ENCODE measurements around the gene NAT8L. TPM values are rescaled to one million over a fixed set of nuclear protein-coding genes. Genes with fewer than 3 reads are reported as not detected.

The NAT8L gene
- total and polyA plus RNA-seq, 2 of the 13 experiments (the other 11 are each of a cell fraction or from before 2014, with no cell fraction given) = 2.2 to 3.3 TPM

GRCh38 chr4:2103127-2103842, 44.2 kb downstream of the NAT8L start:
- BruUV-seq (replicated peaks) = no TSS peak
- Histone ChIP-seq H3K9me3 (ENCODE audit: low read length) (peaks cover 23% of the 10 kb centered on the region), H3K4me2 (ENCODE audit: low read depth, low read length) (no peak overlapping the region), H3K27ac (ENCODE audit: extremely low read length, insufficient read depth, low read length) (no peak overlapping the region), H3K79me2 (ENCODE audit: insufficient read depth, low read length) (no peaks in the 10 kb centered on the region), H3K9ac (ENCODE audit: insufficient read depth, low read depth, low read length) (no peak overlapping the region), H2AFZ (ENCODE audit: low read length) (no peak overlapping the region), H3K36me3 (replicated peaks in 1 of 2; ENCODE audit: control insufficient read depth in 1 of 2, insufficient read depth in 2 of 2, low read length in 2 of 2) (no peaks in the 10 kb centered on the region), H3K4me1 (ENCODE audit: insufficient read depth, low read length) (no peaks in the 10 kb centered on the region), H3K27me3 (ENCODE audit: control insufficient read depth in 1 of 2, insufficient read depth in 2 of 2, low read length in 2 of 2) (peaks cover 0 to 13% of the 10 kb centered on the region in 2 experiments; a peak in 1 of 5 replicates), H4K20me1 (ENCODE audit: insufficient read depth, low read length) (no peaks in the 10 kb centered on the region), H3K4me3 (replicated peaks in 1 of 3; ENCODE audit: insufficient read depth in 1 of 3, low read depth in 2 of 3, low read length in 3 of 3) (no peak overlapping the region)
- ChIA-PET CTCF (ENCODE audit: low intra/inter-chr PET ratio, low total read pairs) (no interaction called here), POLR2A (no interaction called here)
- DNase-seq (ENCODE audit: low spot score) (no peak), FAIRE-seq (no peak), ATAC-seq (no peak)
- in situ Hi-C loops (cut with HindIII; ENCODE audit: extremely low pct_ligation_motif_present, low pct_unique_long_range_greater_than_20kb) = no loop called here
- intact Hi-C loops (cut with micrococcal nuclease; ENCODE audit: unreplicated experiment) = no loop called here
- 4% methylated on average over 5 of the region's 5 CpGs for WGBS (ENCODE audit: low lambda C conversion rate)
- TF ChIP-seq SALL1 (CRISPR knock-in tag; IDR thresholded peaks at IDR 0.05) (no peak), ZNF780A (CRISPR knock-in tag; IDR thresholded peaks at IDR 0.05) (no peak), ZNF558 (CRISPR knock-in tag; IDR thresholded peaks at IDR 0.05; ENCODE audit: borderline replicate concordance) (no peak), ZNF160 (CRISPR knock-in tag; IDR thresholded peaks at IDR 0.05) (peak; percentile 99)

DNA sequence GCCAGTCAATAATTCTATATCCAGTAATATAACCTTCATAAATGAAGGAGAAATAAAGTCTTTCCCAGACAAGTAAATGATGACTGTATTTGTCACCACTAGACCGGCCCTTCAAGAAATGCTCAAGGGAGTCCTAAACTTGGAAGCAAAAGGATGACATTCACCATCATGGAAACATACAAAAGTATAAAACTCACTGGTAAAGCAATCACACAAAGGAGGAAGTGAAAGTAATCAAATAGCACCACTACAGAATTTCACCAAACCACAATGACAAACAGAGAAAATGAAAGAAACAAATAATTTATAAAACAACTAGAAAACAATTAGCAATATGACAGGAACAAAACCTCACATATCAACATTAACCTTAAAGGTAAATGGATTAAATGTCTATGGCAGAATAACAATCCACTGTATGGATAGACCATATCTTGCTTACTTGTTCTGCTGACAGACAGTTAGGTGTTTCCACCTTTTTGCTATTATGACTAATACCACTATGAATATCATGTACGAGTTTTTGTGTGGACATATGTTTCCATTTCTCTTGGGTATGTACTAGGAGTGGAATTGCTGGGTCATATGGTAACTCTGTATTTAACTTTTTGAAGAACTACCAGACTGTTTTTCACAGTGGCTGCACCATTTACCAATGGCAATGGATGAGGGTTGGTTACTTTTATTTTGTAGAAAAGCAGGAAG, 44.9 kb downstream of the NAT8L start:
- H3K27ac ChIP-seq (ENCODE audit: extremely low read length, insufficient read depth, low read length) = no peak overlapping the region
- H3K4me2 ChIP-seq (ENCODE audit: low read depth, low read length) = no peak overlapping the region
- H3K27me3 ChIP-seq (ENCODE audit: control insufficient read depth in 1 of 2, insufficient read depth in 2 of 2, low read length in 2 of 2) = peaks cover 0 to 19% of the 10 kb centered on the region in 2 experiments; a peak in 1 of 5 replicates
- no peaks in the 10 kb centered on the region for H4K20me1 ChIP-seq (ENCODE audit: insufficient read depth, low read length)
- CTCF ChIA-PET (ENCODE audit: low intra/inter-chr PET ratio, low total read pairs) = no interaction called here
- peaks cover 23% of the 10 kb centered on the region for H3K9me3 ChIP-seq (ENCODE audit: low read length)
- no peaks in the 10 kb centered on the region for H3K79me2 ChIP-seq (ENCODE audit: insufficient read depth, low read length)
- no peak overlapping the region for H2AFZ ChIP-seq (ENCODE audit: low read length)
- POLR2A ChIA-PET = no interaction called here
- WGBS (ENCODE audit: low lambda C conversion rate) = 46% methylated on average over 2 of the region's 2 CpGs
- intact Hi-C loops (cut with micrococcal nuclease; ENCODE audit: unreplicated experiment) (no loop called here), in situ Hi-C loops (cut with HindIII; ENCODE audit: extremely low pct_ligation_motif_present, low pct_unique_long_range_greater_than_20kb) (no loop called here)
- no peak for ATAC-seq
- H3K4me1 ChIP-seq (ENCODE audit: insufficient read depth, low read length) = no peaks in the 10 kb centered on the region
- H3K36me3 ChIP-seq (replicated peaks in 1 of 2; ENCODE audit: control insufficient read depth in 1 of 2, insufficient read depth in 2 of 2, low read length in 2 of 2) = no peaks in the 10 kb centered on the region
- no peak for DNase-seq (ENCODE audit: low spot score)
- FAIRE-seq = no peak
- BruUV-seq (replicated peaks) = no TSS peak
- no peak overlapping the region for H3K4me3 ChIP-seq (replicated peaks in 1 of 3; ENCODE audit: insufficient read depth in 1 of 3, low read depth in 2 of 3, low read length in 3 of 3)
- TF ChIP-seq KAT7 (CRISPR knock-in tag; IDR thresholded peaks at IDR 0.05; ENCODE audit: borderline replicate concordance) = no peak
- TF ChIP-seq ZNF337 (CRISPR knock-in tag; IDR thresholded peaks at IDR 0.05; ENCODE audit: borderline replicate concordance, low read depth) = peak; percentile 76; the same call in 1 of the 2 replicates
- no peak overlapping the region for H3K9ac ChIP-seq (ENCODE audit: insufficient read depth, low read depth, low read length)
